SKM-1 (cell line): ENCODE measurements around the gene PSMB10.
"Not testable (repeated sequence)": the region's sequence is repeated elsewhere in the genome, so short reads cannot be mapped to it uniquely, and the experiment has no call there.

ENCODE experiments used
- DNase-seq: peaks from one replicate; lab custom pipeline; 2025; ENCODE audit not compliant: unreplicated experiment; lab: John Stamatoyannopoulos, UW

The PSMB10 gene

GRCh38 chr16:67928147-67928546 is 8.5 kb downstream of the PSMB10 start:
- DNase-seq: no peak

GRCh38 chr16:67927131-67927941 is 9.3 kb downstream of the PSMB10 start:
- no peak for DNase-seq

- DNase-seq: no peak
Measured at GRCh38 chr16:67926181-67926750, 10.4 kb downstream of the PSMB10 start.

- DNase-seq: no peak
Measured at GRCh38 chr16:67924140-67924906, 12.3 kb downstream of the PSMB10 start.

- no peak for DNase-seq
Measured at GRCh38 chr16:67923414-67924116, 13.1 kb downstream of the PSMB10 start.

- DNase-seq: no peak
Measured at GRCh38 chr16:67922740-67923139, 13.9 kb downstream of the PSMB10 start.

- DNase-seq: no peak
Measured at GRCh38 chr16:67922221-67922620, 14.4 kb downstream of the PSMB10 start.

GRCh38 chr16:67919622-67920221 is 16.9 kb downstream of the PSMB10 start:
- no peak for DNase-seq

- DNase-seq: no peak
Measured at GRCh38 chr16:67917852-67918236, 18.8 kb downstream of the PSMB10 start.

GRCh38 chr16:67917140-67917851 is 19.4 kb downstream of the PSMB10 start:
- no peak for DNase-seq

GRCh38 chr16:67915831-67916723 is 20.6 kb downstream of the PSMB10 start:
- no peak for DNase-seq

GRCh38 chr16:67915496-67915769 is 21.2 kb downstream of the PSMB10 start:
- DNase-seq: not testable (repeated sequence)

- DNase-seq: no peak
Measured at GRCh38 chr16:67914758-67915495, 21.7 kb downstream of the PSMB10 start.

GRCh38 chr16:67910158-67910557 is 26.5 kb downstream of the PSMB10 start:
- DNase-seq: no peak

GRCh38 chr16:67909056-67909742 is 27.5 kb downstream of the PSMB10 start:
- no peak for DNase-seq

GRCh38 chr16:67907397-67908180 is 29.1 kb downstream of the PSMB10 start:
- no peak for DNase-seq

GRCh38 chr16:67902831-67903230 is 33.8 kb downstream of the PSMB10 start:
- DNase-seq: no peak

- no peak for DNase-seq
Measured at GRCh38 chr16:67901734-67902133, 34.9 kb downstream of the PSMB10 start.
